RPMI8226 (cell line): ENCODE results near the gene LRRK1.

Experiments used
- DNase-seq: peaks from one replicate; pipeline ENCODE4 v3.0.0-alpha.2; 2015

LRRK1 gene

DNA sequence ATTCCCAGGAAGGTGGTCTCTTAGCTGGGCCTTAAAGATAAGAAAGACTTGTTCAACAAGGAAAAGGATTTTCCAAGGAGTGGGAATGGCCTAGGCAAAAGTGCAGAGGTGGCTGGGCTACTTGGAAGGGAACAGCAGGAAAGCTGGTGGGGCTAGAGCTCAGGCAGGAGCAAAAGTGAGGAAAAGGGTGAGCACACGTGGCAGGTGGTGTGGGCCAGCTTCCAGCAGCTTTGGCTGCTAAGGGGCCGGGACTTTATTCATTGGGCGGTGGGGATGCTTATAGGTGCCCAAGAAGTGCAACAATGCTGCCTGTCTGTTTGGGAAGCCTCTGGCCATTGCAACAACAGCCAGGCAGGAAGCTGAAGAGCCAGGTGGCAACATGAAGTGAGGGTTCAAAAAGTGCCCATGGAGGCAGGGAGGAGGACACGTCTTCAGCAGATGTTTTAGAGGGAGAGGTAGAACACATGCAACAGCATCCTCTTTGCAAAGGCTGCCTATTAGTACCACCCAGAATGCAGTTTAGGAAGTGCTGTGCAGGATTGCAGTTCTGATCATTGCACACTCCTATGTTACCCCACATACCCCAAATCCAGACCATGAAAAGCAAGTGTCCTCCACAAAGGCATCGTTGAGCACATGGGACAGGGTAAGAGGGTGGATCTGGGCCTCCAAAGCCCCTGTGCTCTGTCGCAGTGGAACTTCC lies 25.7 kb upstream of the LRRK1 start:
- no peak for DNase-seq

- DNase-seq, result no peak
Observed at GRCh38 chr15:100893964-100894295, 25.2 kb upstream of the LRRK1 start.

DNA sequence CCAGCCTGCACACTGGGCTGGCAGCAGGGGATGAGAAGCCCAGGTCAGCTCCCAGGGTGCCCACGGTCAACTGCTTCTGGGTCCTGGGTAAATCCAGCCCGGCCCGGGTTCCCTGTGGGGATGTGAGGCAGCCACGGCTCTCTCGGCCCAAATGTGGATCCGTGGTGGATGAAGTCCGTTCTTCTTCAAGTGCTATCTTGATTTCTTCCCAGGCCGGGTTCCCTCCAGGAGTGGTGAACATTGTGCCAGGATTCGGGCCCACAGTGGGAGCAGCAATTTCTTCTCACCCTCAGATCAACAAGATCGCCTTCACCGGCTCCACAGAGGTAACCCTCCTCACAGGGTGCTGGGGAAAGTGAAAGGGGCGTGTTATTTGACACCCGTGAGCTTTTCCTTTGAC lies 23.4 kb upstream of the LRRK1 start:
- DNase-seq, result no peak

GRCh38 chr15:100897221-100898151 lies 21.7 kb upstream of the LRRK1 start:
- DNase-seq, result no peak

DNA sequence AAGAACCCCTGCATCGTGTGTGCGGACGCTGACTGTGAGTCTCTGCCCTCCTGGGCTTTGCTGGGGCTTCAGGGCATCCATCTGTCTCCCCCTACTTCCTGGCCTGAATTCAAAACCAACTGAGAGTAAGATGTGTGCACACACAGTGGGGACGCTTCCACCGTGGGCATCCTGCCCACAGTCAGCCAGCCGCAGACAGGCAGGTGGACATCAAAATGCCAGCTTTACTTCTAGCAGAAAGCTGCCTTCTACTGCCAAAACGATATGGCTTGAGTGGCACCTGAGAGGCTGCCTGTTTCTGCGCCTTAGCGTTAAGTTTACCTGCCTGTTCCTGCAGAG lies 21.0 kb upstream of the LRRK1 start:
- no peak for DNase-seq

DNA sequence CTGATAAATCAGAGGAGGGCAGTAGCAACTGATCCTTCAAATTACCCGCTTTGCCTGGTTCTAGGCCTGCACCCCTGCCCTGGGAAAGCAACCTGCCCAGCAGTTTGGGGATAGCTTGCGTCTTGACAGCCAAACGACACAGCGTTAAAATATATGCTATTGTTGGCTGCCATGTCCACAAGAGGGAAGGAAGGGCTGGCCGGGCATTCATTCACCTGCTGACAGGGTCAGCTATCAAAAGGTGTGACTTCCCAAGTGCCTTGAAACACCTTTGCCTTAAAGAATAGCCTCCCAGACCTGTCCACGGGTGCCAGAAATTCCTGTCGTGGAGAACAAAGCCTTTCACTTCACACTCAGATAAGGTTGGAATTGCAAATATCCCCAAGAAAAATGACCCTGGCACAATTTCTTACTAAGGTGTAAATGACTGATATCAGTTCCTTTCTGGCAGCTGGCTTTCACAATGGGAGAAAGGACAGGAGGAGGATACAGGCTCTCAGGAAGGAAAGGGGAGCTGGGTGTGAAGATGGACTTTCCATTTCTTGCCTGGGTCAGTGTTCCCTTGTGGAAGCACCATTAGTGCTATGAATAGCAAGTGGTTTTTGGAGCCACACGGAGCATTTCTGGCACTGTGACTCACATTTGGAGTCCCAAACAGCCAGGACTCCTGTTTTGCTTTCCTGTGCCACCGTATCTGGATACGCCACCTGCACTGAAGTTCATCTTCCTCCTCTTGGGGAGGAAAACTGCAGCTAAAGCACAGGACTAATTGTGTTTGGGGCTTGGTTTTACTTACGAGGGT lies 20.3 kb upstream of the LRRK1 start:
- DNase-seq, result no peak

DNA sequence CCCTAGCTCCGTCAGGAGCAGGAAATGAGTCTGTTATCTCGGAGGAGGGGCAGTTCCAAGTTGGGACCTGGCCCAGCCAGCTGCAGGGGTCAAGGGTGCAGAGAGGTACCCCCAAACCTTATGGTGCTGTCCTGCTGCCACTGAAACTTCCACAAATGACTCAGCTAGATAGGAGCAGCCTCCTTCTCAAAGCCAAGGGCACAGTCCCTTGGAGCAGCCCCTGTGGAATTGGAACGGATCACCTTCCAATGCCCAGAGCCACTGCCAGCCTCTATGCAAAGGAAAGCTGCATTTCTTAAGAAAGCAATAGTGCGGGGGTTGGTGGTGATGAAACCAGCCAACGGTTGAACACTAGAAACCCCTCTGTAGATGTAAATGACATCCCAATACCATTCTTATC lies 19.6 kb upstream of the LRRK1 start:
- no peak for DNase-seq

DNA sequence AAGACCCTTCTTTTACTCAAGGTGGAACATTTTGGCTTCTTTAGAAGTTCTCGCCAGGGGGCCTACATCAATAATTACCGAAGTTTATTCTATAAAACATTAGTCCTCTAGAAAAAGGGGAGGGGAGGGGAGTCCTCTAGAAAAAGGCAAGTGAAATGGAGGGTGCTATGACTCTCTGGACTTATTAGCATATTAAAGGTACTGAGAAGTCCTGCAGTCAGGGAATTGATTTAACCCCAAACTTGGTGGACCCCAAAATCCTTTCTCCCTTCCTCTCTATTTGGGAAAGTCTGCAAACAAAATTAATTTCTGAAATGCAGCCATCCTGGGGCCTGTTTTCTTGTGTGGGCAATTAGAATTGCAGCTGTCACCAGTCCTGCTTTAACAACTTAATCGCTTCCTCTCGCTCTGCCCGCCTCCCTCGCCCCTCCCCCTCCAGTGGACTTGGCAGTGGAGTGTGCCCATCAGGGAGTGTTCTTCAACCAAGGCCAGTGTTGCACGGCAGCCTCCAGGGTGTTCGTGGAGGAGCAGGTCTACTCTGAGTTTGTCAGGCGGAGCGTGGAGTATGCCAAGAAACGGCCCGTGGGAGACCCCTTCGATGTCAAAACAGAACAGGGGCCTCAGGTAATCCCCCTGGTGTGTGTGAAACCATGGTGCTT lies 18.9 kb upstream of the LRRK1 start:
- no peak for DNase-seq

DNA sequence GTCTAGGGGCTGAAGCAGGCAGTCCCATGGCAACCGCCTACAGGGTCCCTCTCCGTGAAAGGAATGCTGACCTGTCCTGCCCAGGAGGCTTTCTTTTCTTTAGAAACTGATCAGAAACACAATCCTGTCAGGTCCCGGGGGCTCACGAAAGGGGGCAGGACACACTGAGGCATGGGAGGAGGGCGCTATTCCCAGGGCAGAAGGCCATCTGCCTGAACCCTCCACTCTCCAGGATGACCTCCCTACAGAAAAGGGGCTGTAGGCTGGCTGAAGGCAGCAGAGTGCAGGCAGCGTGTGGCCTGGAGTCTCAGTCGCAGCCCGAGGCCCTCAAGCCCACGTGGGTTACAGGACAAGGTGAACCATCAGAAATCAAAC lies 18.4 kb upstream of the LRRK1 start:
- DNase-seq, result no peak

- DNase-seq, result no peak
Observed at GRCh38 chr15:100901296-100901695, 17.9 kb upstream of the LRRK1 start.

DNA sequence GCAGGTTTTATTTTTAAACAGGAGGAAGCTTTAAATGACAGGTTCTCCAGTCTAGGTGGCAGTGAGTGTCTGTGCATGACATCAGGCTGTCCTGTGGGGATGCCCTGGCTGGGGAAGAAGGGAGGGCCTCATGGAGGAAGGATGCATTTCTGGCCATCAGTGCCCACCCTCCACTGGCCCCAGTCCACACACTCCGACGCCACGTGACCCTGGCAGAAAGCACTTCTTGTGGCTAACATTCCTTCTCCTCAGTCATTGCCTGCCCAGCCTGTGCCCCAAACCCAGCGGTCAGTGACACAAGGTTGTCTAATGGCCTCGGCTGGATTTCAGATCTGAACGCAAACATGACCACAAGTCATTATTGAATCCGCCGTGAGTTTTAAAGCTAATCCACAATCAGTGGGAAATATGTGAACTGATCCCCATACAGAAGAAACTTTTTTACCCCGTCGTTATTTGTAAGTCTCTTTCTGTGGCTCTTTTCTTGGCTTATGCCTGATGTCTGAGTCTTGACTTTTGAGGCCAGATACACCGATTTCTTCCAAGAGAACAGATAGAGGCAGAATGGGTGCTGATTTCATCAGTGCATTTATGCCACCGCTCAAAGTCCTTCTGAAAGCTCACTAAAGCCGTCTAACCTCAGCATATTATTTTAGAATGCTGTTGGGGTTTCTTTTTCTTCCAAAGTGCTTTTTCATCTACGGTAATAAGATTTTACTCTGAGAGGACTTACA lies 17.3 kb upstream of the LRRK1 start:
- DNase-seq, result no peak

- DNase-seq, result peak; percentile 78
Observed at GRCh38 chr15:100902436-100903167, 16.6 kb upstream of the LRRK1 start.

DNA sequence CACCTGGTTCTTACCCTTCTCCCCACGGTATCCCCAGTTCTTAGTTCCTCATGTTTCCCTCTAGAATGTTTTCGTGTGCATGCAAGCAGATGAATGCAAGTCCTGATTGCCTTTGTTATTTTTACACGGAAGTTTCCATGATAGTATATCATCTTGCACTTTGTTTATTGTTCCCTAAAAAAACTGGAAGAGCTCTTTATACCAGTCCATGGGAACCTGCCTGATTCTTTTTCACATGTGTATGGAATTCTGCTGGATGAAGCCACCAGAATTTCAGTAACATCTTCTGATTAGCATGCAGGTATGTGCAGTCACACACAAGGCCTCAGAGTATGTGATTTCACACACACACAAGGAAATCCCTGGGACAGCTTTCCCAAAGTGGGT lies 16.0 kb upstream of the LRRK1 start:
- DNase-seq, result no peak

GRCh38 chr15:100905850-100906249 lies 13.3 kb upstream of the LRRK1 start:
- DNase-seq, result no peak

GRCh38 chr15:100908466-100908865 lies 10.7 kb upstream of the LRRK1 start:
- no peak for DNase-seq

GRCh38 chr15:100909565-100909964 lies 9.6 kb upstream of the LRRK1 start:
- DNase-seq, result no peak

- DNase-seq, result no peak
Observed at GRCh38 chr15:100909989-100910955, 8.9 kb upstream of the LRRK1 start.

GRCh38 chr15:100911086-100911485 lies 8.1 kb upstream of the LRRK1 start:
- no peak for DNase-seq

DNA sequence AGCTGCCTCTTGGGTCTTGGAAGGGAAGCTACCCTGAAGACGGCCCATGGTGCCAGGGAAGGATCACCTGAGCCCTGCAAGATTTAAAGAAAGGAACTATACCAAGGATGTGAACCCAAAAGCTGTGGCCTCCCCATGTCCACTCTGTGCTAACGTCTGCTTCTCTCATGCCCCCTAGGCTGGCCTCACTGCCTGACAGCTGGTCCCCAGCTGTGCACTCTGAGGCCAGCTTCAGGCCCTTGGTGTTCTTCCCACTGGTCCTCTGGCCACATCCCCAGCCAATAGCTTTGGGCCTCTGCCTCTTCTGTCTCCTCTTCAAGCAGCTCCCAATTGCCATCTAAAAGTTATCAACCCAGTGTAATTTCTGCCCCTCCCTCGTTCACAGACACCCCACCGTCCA lies 5.2 kb upstream of the LRRK1 start:
- DNase-seq, result no peak

DNA sequence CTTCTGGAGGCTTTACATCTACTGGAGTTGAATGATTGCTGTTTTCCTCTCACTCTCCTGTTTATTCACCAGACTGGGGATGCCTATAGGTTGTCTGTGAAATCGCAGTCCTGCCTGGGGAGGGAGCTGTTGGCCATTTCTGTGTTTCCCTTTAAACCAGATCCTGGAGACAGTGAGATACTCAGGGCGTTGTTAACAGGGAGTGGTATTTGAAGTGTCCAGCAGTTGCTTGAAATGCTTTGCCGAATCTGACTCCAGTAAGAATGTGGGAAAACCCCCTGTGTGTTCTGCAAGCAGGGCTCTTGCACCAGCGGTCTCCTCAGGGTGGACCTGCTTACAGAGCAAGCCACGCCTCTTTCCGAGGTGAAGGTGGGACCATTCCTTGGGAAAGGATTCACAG lies 4.3 kb upstream of the LRRK1 start:
- DNase-seq, result no peak
